WTC11 (cell line): ENCODE data around the gene SURF6.

Experiments used
- CREB1 ChIP-seq: sonication (generic); formaldehyde crosslinking; IDR thresholded peaks from 2 replicates; pipeline ENCODE4 v1.8.0; 2023; ENCODE audit warnings: mild to moderate bottlenecking, missing genetic modification reagents
- CREM ChIP-seq: sonication (generic); formaldehyde crosslinking; IDR thresholded peaks from 2 replicates; pipeline ENCODE4 v1.8.1; 2022; ENCODE audit warnings: mild to moderate bottlenecking, missing genetic modification reagents, moderate library complexity
- KAT7 ChIP-seq: sonication (generic); formaldehyde crosslinking; IDR thresholded peaks from 2 replicates; pipeline ENCODE4 v1.8.1; 2023; ENCODE audit warnings: missing genetic modification reagents, mild to moderate bottlenecking, borderline replicate concordance
- NR2C2 ChIP-seq: sonication (generic); formaldehyde crosslinking; IDR thresholded peaks from 2 replicates; pipeline ENCODE4 v1.8.0; 2022; ENCODE audit warnings: mild to moderate bottlenecking, missing genetic modification reagents
- ZNF671 ChIP-seq: fragments of 250-450 bp; sonication (Bioruptor Pico); IDR thresholded peaks from 2 replicates; pipeline ENCODE4 v1.8.0; 2021; ENCODE audit warnings: mild to moderate bottlenecking
- TF ChIP-seq, protein P1 (sequence below): fragments of 250-450 bp; sonication (Bioruptor Pico); IDR thresholded peaks from 2 replicates; pipeline ENCODE4 v1.8.0; 2021; ENCODE audit warnings: mild to moderate bottlenecking
- TF ChIP-seq, protein P2 (sequence below): fragments of 200-600 bp; IDR thresholded peaks from 2 replicates; pipeline ENCODE4 v1.8.0; 2022; ENCODE audit warnings: antibody characterized with exemption
- TF ChIP-seq, protein P3 (sequence below): sonication (generic); formaldehyde crosslinking; IDR thresholded peaks from 2 replicates; pipeline ENCODE4 v1.8.0; 2022; ENCODE audit warnings: missing genetic modification reagents
- TF ChIP-seq, protein P4 (sequence below): sonication (generic); formaldehyde crosslinking; IDR thresholded peaks from 2 replicates; pipeline ENCODE4 v1.8.1; 2022; ENCODE audit warnings: mild to moderate bottlenecking, missing genetic modification reagents, moderate library complexity, borderline replicate concordance
- TF ChIP-seq, protein P5 (sequence below): sonication (generic); formaldehyde crosslinking; IDR thresholded peaks from 2 replicates; pipeline ENCODE4 v1.8.0; 2023; ENCODE audit warnings: mild to moderate bottlenecking, missing genetic modification reagents

DNA sequence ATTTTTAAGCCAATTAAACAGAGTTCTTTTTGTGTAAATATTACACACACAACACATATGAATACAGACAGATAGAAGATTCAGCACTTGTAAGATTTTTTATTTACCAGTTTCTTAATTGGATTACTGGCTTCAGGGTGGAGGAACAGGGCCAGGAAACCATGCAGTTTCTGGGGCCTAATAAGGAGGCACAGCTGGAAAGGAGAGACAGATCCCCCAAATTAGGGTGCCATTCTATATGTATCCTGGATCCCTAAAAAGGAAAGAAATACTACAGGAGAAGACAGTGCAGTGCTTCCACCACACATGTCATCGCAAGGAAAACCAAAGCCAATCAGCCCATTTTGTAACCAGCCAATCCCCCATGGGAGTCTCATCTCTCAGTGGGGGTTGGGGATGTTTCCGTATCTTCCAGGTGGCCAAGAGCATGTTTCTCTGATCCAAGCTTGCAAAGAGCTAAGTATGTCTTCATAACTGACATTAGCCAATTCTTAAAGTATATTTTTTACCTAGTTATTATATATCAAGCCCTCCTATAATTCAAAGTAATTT, 45.2 kb downstream of the SURF6 start:
- no peak for TF ChIP-seq CREB1 (CRISPR knock-in tag)
- TF ChIP-seq, protein P1, sequence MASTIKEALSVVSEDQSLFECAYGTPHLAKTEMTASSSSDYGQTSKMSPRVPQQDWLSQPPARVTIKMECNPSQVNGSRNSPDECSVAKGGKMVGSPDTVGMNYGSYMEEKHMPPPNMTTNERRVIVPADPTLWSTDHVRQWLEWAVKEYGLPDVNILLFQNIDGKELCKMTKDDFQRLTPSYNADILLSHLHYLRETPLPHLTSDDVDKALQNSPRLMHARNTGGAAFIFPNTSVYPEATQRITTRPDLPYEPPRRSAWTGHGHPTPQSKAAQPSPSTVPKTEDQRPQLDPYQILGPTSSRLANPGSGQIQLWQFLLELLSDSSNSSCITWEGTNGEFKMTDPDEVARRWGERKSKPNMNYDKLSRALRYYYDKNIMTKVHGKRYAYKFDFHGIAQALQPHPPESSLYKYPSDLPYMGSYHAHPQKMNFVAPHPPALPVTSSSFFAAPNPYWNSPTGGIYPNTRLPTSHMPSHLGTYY (CRISPR knock-in tag), result no peak
- TF ChIP-seq, protein P2, sequence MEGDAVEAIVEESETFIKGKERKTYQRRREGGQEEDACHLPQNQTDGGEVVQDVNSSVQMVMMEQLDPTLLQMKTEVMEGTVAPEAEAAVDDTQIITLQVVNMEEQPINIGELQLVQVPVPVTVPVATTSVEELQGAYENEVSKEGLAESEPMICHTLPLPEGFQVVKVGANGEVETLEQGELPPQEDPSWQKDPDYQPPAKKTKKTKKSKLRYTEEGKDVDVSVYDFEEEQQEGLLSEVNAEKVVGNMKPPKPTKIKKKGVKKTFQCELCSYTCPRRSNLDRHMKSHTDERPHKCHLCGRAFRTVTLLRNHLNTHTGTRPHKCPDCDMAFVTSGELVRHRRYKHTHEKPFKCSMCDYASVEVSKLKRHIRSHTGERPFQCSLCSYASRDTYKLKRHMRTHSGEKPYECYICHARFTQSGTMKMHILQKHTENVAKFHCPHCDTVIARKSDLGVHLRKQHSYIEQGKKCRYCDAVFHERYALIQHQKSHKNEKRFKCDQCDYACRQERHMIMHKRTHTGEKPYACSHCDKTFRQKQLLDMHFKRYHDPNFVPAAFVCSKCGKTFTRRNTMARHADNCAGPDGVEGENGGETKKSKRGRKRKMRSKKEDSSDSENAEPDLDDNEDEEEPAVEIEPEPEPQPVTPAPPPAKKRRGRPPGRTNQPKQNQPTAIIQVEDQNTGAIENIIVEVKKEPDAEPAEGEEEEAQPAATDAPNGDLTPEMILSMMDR, result no peak
- TF ChIP-seq KAT7, result no peak
- TF ChIP-seq, protein P3, sequence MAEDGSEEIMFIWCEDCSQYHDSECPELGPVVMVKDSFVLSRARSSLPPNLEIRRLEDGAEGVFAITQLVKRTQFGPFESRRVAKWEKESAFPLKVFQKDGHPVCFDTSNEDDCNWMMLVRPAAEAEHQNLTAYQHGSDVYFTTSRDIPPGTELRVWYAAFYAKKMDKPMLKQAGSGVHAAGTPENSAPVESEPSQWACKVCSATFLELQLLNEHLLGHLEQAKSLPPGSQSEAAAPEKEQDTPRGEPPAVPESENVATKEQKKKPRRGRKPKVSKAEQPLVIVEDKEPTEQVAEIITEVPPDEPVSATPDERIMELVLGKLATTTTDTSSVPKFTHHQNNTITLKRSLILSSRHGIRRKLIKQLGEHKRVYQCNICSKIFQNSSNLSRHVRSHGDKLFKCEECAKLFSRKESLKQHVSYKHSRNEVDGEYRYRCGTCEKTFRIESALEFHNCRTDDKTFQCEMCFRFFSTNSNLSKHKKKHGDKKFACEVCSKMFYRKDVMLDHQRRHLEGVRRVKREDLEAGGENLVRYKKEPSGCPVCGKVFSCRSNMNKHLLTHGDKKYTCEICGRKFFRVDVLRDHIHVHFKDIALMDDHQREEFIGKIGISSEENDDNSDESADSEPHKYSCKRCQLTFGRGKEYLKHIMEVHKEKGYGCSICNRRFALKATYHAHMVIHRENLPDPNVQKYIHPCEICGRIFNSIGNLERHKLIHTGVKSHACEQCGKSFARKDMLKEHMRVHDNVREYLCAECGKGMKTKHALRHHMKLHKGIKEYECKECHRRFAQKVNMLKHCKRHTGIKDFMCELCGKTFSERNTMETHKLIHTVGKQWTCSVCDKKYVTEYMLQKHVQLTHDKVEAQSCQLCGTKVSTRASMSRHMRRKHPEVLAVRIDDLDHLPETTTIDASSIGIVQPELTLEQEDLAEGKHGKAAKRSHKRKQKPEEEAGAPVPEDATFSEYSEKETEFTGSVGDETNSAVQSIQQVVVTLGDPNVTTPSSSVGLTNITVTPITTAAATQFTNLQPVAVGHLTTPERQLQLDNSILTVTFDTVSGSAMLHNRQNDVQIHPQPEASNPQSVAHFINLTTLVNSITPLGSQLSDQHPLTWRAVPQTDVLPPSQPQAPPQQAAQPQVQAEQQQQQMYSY (CRISPR knock-in tag), result no peak
- TF ChIP-seq, protein P4, sequence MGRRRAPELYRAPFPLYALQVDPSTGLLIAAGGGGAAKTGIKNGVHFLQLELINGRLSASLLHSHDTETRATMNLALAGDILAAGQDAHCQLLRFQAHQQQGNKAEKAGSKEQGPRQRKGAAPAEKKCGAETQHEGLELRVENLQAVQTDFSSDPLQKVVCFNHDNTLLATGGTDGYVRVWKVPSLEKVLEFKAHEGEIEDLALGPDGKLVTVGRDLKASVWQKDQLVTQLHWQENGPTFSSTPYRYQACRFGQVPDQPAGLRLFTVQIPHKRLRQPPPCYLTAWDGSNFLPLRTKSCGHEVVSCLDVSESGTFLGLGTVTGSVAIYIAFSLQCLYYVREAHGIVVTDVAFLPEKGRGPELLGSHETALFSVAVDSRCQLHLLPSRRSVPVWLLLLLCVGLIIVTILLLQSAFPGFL (CRISPR knock-in tag), result no peak
- no peak for TF ChIP-seq ZNF671 (CRISPR knock-in tag)
- no peak for TF ChIP-seq CREM (CRISPR knock-in tag)
- TF ChIP-seq NR2C2, result no peak
- TF ChIP-seq, protein P5, sequence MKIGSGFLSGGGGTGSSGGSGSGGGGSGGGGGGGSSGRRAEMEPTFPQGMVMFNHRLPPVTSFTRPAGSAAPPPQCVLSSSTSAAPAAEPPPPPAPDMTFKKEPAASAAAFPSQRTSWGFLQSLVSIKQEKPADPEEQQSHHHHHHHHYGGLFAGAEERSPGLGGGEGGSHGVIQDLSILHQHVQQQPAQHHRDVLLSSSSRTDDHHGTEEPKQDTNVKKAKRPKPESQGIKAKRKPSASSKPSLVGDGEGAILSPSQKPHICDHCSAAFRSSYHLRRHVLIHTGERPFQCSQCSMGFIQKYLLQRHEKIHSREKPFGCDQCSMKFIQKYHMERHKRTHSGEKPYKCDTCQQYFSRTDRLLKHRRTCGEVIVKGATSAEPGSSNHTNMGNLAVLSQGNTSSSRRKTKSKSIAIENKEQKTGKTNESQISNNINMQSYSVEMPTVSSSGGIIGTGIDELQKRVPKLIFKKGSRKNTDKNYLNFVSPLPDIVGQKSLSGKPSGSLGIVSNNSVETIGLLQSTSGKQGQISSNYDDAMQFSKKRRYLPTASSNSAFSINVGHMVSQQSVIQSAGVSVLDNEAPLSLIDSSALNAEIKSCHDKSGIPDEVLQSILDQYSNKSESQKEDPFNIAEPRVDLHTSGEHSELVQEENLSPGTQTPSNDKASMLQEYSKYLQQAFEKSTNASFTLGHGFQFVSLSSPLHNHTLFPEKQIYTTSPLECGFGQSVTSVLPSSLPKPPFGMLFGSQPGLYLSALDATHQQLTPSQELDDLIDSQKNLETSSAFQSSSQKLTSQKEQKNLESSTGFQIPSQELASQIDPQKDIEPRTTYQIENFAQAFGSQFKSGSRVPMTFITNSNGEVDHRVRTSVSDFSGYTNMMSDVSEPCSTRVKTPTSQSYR (CRISPR knock-in tag), result no peak
